ENCODE measurements around the gene TNFAIP8. TPM values are rescaled to one million over a fixed set of nuclear protein-coding genes. Genes with fewer than 3 reads are reported as not detected.

Gene TNFAIP8
- total RNA-seq, 1 experiment from 2014 or later: 16.4 TPM

DNA sequence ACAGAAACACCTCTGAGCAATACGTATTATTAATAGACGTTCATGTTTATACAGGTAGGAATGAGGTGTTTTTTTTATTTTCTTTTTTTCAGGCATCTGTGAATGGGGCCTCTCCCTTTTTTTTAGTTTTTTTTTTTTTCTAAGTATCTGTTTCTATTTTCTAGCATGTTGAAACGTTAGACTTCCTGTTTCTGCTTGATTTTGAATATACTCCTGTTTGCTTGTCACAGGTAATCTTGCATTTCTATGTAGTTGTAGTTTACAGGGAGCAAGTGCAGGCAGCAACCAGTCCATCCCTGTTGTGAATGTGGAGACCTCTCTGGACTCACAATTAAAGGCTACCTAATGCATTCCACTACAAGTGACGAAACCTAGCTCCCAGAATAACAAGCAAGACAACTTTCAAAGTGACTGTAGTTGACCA, 22.8 kb upstream of the TNFAIP8 start:
- no TSS peak for BruUV-seq (replicated peaks)
- ChIA-PET CTCF (no interaction called here), POLR2A (ENCODE audit: unreplicated experiment) (no interaction called here)
- H3K4me3 ChIP-seq: no peak overlapping the region
- H3K4me2 ChIP-seq: no peak overlapping the region
- no peaks in the 10 kb centered on the region for H3K9me2 ChIP-seq (ENCODE audit: insufficient read depth)
- intact Hi-C loops (cut with micrococcal nuclease; ENCODE audit: unreplicated experiment): loop anchor here (10.0 kb wide), 1 partner anchor 308 kb away; no protein-coding TSS in a partner anchor
- H4K20me1 ChIP-seq (ENCODE audit: insufficient read depth): no peaks in the 10 kb centered on the region
- no peaks in the 10 kb centered on the region for H3K79me2 ChIP-seq (ENCODE audit: low read depth)
- no peak overlapping the region for H2AFZ ChIP-seq
- H3K4me1 ChIP-seq (replicated peaks; ENCODE audit: insufficient read depth): no peaks in the 10 kb centered on the region
- no peaks in the 10 kb centered on the region for H3K9me3 ChIP-seq (ENCODE audit: insufficient read depth, low read depth)
- H3K27me3 ChIP-seq (ENCODE audit: insufficient read depth, low read depth): no peaks in the 10 kb centered on the region
- H3K36me3 ChIP-seq (ENCODE audit: low read depth): no peaks in the 10 kb centered on the region
- no peaks in the 10 kb centered on the region for H3F3A ChIP-seq (ENCODE audit: insufficient read depth, low read depth)
- DNase-seq: no peak
- TF ChIP-seq CTCF (conservative IDR thresholded peaks at IDR 0.05): no peak
- TF ChIP-seq EZH2 (IDR thresholded peaks at IDR 0.05; ENCODE audit: low read depth): no peak
- H3K27ac ChIP-seq: no peak overlapping the region

- TF ChIP-seq CTCF (conservative IDR thresholded peaks at IDR 0.05) (no peak), EZH2 (IDR thresholded peaks at IDR 0.05; ENCODE audit: low read depth) (no peak)
- H3K79me2 ChIP-seq (ENCODE audit: low read depth): no peaks in the 10 kb centered on the region
- no peak overlapping the region for H2AFZ ChIP-seq
- no peak overlapping the region for H3K27ac ChIP-seq
- POLR2A ChIA-PET (ENCODE audit: unreplicated experiment): no interaction called here
- H3K4me1 ChIP-seq (replicated peaks; ENCODE audit: insufficient read depth): no peaks in the 10 kb centered on the region
- no peaks in the 10 kb centered on the region for H3K27me3 ChIP-seq (ENCODE audit: insufficient read depth, low read depth)
- no TSS peak for BruUV-seq (replicated peaks)
- no peaks in the 10 kb centered on the region for H4K20me1 ChIP-seq (ENCODE audit: insufficient read depth)
- H3K9me2 ChIP-seq (ENCODE audit: insufficient read depth): no peaks in the 10 kb centered on the region
- H3K4me2 ChIP-seq: no peak overlapping the region
- intact Hi-C loops (cut with micrococcal nuclease; ENCODE audit: unreplicated experiment): loop anchor here (10.0 kb wide), 1 partner anchor 309 kb away; no protein-coding TSS in a partner anchor
- H3K4me3 ChIP-seq: no peak overlapping the region
- no peaks in the 10 kb centered on the region for H3K36me3 ChIP-seq (ENCODE audit: low read depth)
- H3F3A ChIP-seq (ENCODE audit: insufficient read depth, low read depth): no peaks in the 10 kb centered on the region
- no peak for DNase-seq
- CTCF ChIA-PET: interaction anchor here (0.8 kb wide), 1 partner anchor 345 kb away, joined by 4 read pairs; the partner anchor contains the start of gene DTWD2
- no peaks in the 10 kb centered on the region for H3K9me3 ChIP-seq (ENCODE audit: insufficient read depth, low read depth)
These were observed 22.4 kb upstream of the TNFAIP8 start for GRCh38 chr5:119333421-119333851.

DNA sequence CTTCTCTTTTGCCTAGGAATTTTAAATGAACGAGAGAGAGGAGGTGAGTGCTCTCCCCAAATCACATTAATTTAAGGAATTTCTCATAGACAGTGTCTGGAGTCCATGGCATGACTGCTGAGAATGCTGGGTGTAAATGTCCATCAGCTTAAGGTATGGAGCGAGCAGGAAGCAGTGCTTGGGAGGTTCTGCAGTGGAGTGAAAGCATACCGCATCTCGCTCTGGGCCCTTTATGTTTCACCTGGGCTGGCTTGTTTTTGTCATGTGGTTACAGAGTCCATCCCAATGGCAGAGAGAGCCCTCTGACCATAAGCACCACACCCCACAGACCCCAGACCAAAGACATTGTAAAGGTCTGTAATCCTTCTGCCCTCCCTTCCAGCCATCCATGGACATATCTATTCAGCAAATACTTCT, 20.6 kb upstream of the TNFAIP8 start:
- POLR2A ChIA-PET (ENCODE audit: unreplicated experiment): no interaction called here
- Histone ChIP-seq H3K79me2 (ENCODE audit: low read depth) (no peaks in the 10 kb centered on the region), H3K4me3 (no peak overlapping the region)

More for the DNA sequence above, 20.6 kb upstream of the TNFAIP8 start:
- DNase-seq: no peak
- no peak for TF ChIP-seq EZH2 (IDR thresholded peaks at IDR 0.05; ENCODE audit: low read depth)
- TF ChIP-seq CTCF (conservative IDR thresholded peaks at IDR 0.05): 0 out of 2 replicates have a peak, but pooled peaks have one; percentile 16
- Histone ChIP-seq H3K4me1 (replicated peaks; ENCODE audit: insufficient read depth) (no peaks in the 10 kb centered on the region), H3F3A (ENCODE audit: insufficient read depth, low read depth) (no peaks in the 10 kb centered on the region), H3K36me3 (ENCODE audit: low read depth) (no peaks in the 10 kb centered on the region), H3K4me2 (no peak overlapping the region), H2AFZ (no peak overlapping the region), H3K27me3 (ENCODE audit: insufficient read depth, low read depth) (no peaks in the 10 kb centered on the region), H4K20me1 (ENCODE audit: insufficient read depth) (no peaks in the 10 kb centered on the region), H3K27ac (no peak overlapping the region), H3K9me2 (ENCODE audit: insufficient read depth) (no peaks in the 10 kb centered on the region), H3K9me3 (ENCODE audit: insufficient read depth, low read depth) (no peaks in the 10 kb centered on the region)
- intact Hi-C loops (cut with micrococcal nuclease; ENCODE audit: unreplicated experiment): loop anchor here (10.0 kb wide), 1 partner anchor 310 kb away; no protein-coding TSS in a partner anchor
- BruUV-seq (replicated peaks): no TSS peak
- CTCF ChIA-PET: interaction anchor here (0.7 kb wide), 1 partner anchor 11 kb away, joined by 3 read pairs; no protein-coding TSS in a partner anchor
